SU-DHL-6 (cell line): ENCODE measurements around the gene CTXN3.

Experiments
- CTCF ChIP-seq: fragments of 200-600 bp; sonication (generic); IDR thresholded peaks from one replicate; pipeline ENCODE4 v1.5.1; 2017; ENCODE audit warnings: antibody characterized with exemption, mild to moderate bottlenecking, low read length, moderate library complexity; ENCODE audit not compliant: insufficient read depth, poor library complexity, severe bottlenecking
- EZH2phosphoT487 ChIP-seq: fragments of 200-600 bp; sonication (generic), shearing (Covaris generic); conservative IDR thresholded peaks from 2 replicates; pipeline ENCODE4 v1.6.1; 2018; ENCODE audit warnings: mild to moderate bottlenecking, antibody characterized with exemption, low read length, moderate library complexity, mixed read lengths

DNA sequence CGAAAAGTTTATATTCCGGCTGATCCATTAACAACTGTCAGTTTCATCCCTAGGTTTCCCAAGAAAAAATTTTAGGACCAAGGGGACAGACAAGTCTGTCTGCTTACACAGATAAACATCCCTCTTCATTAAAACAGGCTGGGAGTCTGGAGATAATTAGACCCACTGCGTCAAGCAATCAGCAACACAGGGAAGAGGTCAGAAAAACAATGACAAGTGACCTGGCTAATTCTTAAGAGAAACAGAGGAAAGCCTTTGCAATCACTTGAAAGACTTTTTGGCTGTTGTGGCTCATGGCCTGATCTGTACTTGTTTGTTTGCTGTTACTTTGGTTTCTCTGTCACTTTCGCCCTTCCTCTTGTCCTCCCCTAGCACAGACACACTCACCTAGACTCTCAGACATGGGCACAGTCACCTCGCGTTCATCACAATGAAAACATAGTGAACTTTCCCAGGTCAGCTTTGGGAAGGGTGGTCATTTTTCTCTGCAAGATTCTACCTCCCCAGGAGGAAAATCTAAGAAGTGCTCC is 51.4 kb downstream of the CTXN3 start:
- TF ChIP-seq CTCF = no peak
- no peak for TF ChIP-seq EZH2phosphoT487
